Transverse colon (tissue), 4 donors: Measurements from ENCODE around the gene RAB2B. TPM values are rescaled to one million over a fixed set of nuclear protein-coding genes. Genes with fewer than 3 reads are reported as not detected.
A peak's percentile ranks its signal among the peaks of the same experiment; 100 is the strongest.

ENCODE experiments used
- DNase-seq: peaks from one replicate; pipeline ENCODE4 v3.0.0-alpha.2; 2019
- H3K27ac ChIP-seq, 4 donors: fragments of 200-600 bp; sonication (generic); 2 replicates each; pipeline ENCODE4 v1.5.1; 2016 to 2018; ENCODE audit warnings: inconsistent platforms in 4 of 4
- H3K27me3 ChIP-seq: fragments of 200-600 bp; sonication (generic); 2 replicates; pipeline ENCODE4 v1.5.1; 2017; ENCODE audit warnings: inconsistent platforms
- H3K36me3 ChIP-seq, 4 donors: fragments of 200-600 bp; sonication (generic); 2 replicates each; pipeline ENCODE4 v1.5.1; 2017 to 2019; ENCODE audit warnings: inconsistent platforms in 4 of 4
- H3K4me1 ChIP-seq, 4 donors: fragments of 200-600 bp; sonication (generic); 2 replicates each; pipeline ENCODE4 v1.5.1; 2017 to 2020; ENCODE audit warnings: inconsistent platforms in 4 of 4
- H3K4me3 ChIP-seq, 4 donors: fragments of 200-600 bp; sonication (generic); 1 replicate in 1 of 4; 2 replicates in 3 of 4; pipeline versions ENCODE4 v1.5.1 to v1.6.1; 2017 to 2019; ENCODE audit warnings: inconsistent platforms in 4 of 4
- H3K9me3 ChIP-seq, 2 donors: fragments of 200-600 bp; sonication (generic); 2 replicates each; pipeline ENCODE4 v1.5.1; 2017 to 2019; ENCODE audit warnings: inconsistent platforms in 2 of 2
- CTCF ChIP-seq, 5 experiments: fragments of 200-600 bp in 3 of 5; fragments of 450-650 bp in 2 of 5; sonication (generic) in 3 of 5; IDR thresholded peaks; 1 replicate in 2 of 5; 2 replicates in 3 of 5; pipeline ENCODE4 v1.5.1; 2016 to 2017; ENCODE audit warnings: antibody characterized with exemption in 5 of 5, inconsistent platforms in 3 of 5, mild to moderate bottlenecking in 2 of 5, moderate library complexity in 1 of 5
- EP300 ChIP-seq: sonication (generic); formaldehyde crosslinking; IDR thresholded peaks from one replicate; pipeline ENCODE4 v1.6.1; 2017; ENCODE audit warnings: antibody characterized with exemption, low read depth
- POLR2A ChIP-seq: fragments of 450-650 bp; IDR thresholded peaks from one replicate; pipeline ENCODE4 v1.6.1; 2016; ENCODE audit warnings: antibody characterized with exemption, mild to moderate bottlenecking, moderate library complexity
- POLR2AphosphoS5 ChIP-seq, 3 donors: sonication (generic); formaldehyde crosslinking; IDR thresholded peaks; one replicate each; pipeline ENCODE4 v1.6.1; 2016; ENCODE audit warnings: antibody characterized with exemption in 3 of 3
- WGBS, 2 donors: methylation state at CpG; one replicate each; pipeline ENCODE4 v1.1.5; 2018; ENCODE audit warnings: low coverage in 1 of 2; 5-methylcytosine and 5-hydroxymethylcytosine counted together
- in situ Hi-C, 4 donors: fragments of 200-750 bp; cut with MboI; loops; one replicate each; pipeline versions ENCODE4 v1.15.0 to v1.15.1; 2017; ENCODE audit warnings: low sequenced_read_pairs in 3 of 4, low pct_ligation_motif_present in 1 of 4, low pct_unique_long_range_greater_than_20kb in 1 of 4
- intact Hi-C: fragments of 100-400 bp; cut with DNase I; formaldehyde crosslinking; loops from one replicate; pipeline ENCODE4 v1.15.1; 2023; ENCODE audit warnings: low total_unique reads
- total RNA-seq, 4 donors: library from RNA; depleted of rRNA; stranded (reverse); fragments of >200 nt; gene quantifications; one replicate each; pipeline ENCODE4 v1.1.0, GENCODE V29; 2016

RAB2B gene
- total RNA-seq, 4 donors from 2014 or later = 7.1 to 24.5 (median 13.7) TPM

DNA sequence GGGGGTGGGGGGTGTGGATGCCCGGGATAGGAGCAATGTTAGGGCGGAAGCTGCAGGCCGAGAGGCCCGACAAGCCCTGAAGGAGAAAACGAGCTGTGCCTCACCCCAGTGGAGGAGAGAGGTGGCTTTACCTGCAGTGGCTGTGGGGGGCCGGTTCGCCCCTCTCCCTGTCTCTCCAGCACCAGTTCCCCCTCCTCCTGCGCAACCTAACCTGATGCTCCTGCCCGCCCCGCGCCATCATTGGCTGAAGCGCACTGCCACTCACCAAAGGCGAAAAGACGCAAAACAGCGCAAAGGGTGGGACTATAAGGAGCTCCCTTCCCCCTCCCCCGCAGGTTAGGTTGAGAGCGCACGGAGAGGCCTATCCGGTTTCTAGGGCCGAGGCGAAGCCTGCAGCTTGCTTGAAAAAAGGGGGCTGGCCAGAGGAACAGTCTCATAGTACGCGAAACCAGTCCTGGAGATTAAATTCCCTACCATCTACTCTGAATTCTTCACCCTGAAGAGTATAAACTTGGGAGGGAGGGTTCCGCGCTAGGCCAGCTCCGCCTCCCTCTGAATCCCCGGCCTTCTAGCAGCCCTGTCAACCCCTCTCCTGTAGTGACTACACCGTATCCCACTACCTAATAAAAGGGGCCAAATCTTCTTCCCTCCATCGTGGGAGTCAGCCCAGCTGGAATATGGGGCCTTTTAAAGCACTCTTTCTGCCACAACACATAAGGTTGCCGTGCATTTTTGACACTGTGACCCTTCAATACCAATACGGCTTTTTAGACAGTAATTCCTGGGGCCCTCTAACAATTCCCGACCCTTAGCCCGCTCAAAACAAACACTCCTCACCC, 39.5 kb downstream of the RAB2B start:
- intact Hi-C loops = no loop called here
- Histone ChIP-seq H3K4me1 (peaks cover 0 to 29% (median 14%) of the 10 kb centered on the region in 4 donors), H3K27me3 (no peaks in the 10 kb centered on the region), H3K9me3 (no peaks in the 10 kb centered on the region), H3K36me3 (no peaks in the 10 kb centered on the region), H3K27ac (peak overlapping the region; percentile 84 to 89 (median 87)), H3K4me3 (peak overlapping the region; percentile 64 to 82 (median 72))
- peak; percentile 99 for DNase-seq
- in situ Hi-C loops = no loop called here
- TF ChIP-seq EP300 = no peak
- TF ChIP-seq CTCF (IDR thresholded peaks at IDR 0.05) = no peak
- peak; percentile 68 to 87 (median 86) for TF ChIP-seq POLR2AphosphoS5 (IDR thresholded peaks at IDR 0.05)
- peak; percentile 59 for TF ChIP-seq POLR2A
- 4% methylated on average over 17 to 29 of the region's 33 CpGs for WGBS, 2 donors

DNA sequence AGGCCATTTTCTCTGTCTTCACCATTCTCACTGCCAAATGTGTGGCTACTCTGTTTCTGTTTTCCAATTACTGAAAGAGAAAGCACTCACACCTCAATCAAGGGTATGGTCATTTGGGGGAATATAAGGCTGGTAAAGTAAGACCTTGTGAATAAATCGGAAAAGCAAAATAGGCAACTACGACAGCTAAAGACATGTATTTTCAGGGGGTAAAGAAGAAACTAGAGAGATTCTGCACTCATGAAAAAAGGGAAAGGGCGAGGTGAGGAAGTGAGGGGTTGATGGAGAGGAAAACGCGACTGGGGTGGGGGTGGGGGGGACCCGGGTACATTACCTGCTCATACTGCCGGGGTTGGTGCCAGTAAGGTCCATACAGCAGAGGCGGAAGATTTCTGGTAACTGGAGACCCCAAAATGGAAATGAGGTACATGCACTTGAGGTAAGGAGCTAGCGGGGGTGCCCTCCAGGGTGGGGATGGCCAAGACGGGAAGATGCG, 40.1 kb downstream of the RAB2B start:
- no peaks in the 10 kb centered on the region for H3K27me3 ChIP-seq
- intact Hi-C loops (no loop called here), in situ Hi-C loops (no loop called here)
- H3K9me3 ChIP-seq = no peaks in the 10 kb centered on the region
- WGBS, 2 donors = 0 to 2% methylated on average over 5 to 11 of the region's 11 CpGs
- peak overlapping the region; percentile 64 to 82 (median 72) for H3K4me3 ChIP-seq
- TF ChIP-seq POLR2A = no peak
- no peak for TF ChIP-seq EP300
- TF ChIP-seq CTCF (IDR thresholded peaks at IDR 0.05) = no peak
- TF ChIP-seq POLR2AphosphoS5 (IDR thresholded peaks at IDR 0.05) = no peak
- H3K27ac ChIP-seq = peak overlapping the region; percentile 84 to 89 (median 87)
- peaks cover 0 to 3% (median 1%) of the 10 kb centered on the region in 4 donors for H3K36me3 ChIP-seq
- DNase-seq = no peak
- peaks cover 0 to 29% (median 14%) of the 10 kb centered on the region in 4 donors for H3K4me1 ChIP-seq

GRCh38 chr14:21431126-21431525, 45.6 kb downstream of the RAB2B start:
- H3K27ac ChIP-seq = no peak overlapping the region
- H3K36me3 ChIP-seq = peaks cover 0 to 46% (median 21%) of the 10 kb centered on the region in 4 donors
- no peak overlapping the region for H3K4me3 ChIP-seq
- peaks cover 0 to 16% (median 3%) of the 10 kb centered on the region in 4 donors for H3K4me1 ChIP-seq
- intact Hi-C loops = no loop called here
- no peak for DNase-seq
- no peaks in the 10 kb centered on the region for H3K9me3 ChIP-seq
- 96 to 100% methylated on average over 2 of the region's 2 CpGs for WGBS, 2 donors
- in situ Hi-C loops = no loop called here
- TF ChIP-seq CTCF (IDR thresholded peaks at IDR 0.05) = no peak
- no peak for TF ChIP-seq POLR2AphosphoS5 (IDR thresholded peaks at IDR 0.05)
- no peak for TF ChIP-seq EP300
- no peak for TF ChIP-seq POLR2A
- H3K27me3 ChIP-seq = no peaks in the 10 kb centered on the region

DNA sequence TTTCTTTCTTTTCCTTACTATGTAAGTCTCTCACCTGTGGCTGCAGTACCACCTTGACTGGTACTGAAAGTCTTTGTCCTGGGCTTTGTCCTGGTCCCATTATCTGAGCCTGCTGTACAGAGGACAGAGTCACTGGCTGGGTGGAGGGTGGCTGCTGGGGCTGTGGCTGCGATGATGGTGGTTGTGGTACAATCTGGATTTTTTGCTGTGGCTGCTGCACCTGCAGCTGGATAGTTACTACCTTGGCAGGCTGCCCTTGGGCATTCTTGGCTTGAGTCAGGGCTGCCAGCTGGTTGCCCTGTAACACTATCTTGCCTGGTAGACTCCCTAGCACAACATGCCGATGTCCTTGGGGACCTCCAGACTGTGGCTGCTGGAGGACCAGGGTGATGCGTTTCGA, 47.8 kb downstream of the RAB2B start:
- intact Hi-C loops (no loop called here), in situ Hi-C loops (no loop called here)
- H3K4me3 ChIP-seq = no peak overlapping the region
- DNase-seq = no peak
- no peak overlapping the region for H3K27ac ChIP-seq
- H3K27me3 ChIP-seq = no peaks in the 10 kb centered on the region
- H3K9me3 ChIP-seq = no peaks in the 10 kb centered on the region
- no peak for TF ChIP-seq EP300
- H3K36me3 ChIP-seq = peaks cover 0 to 68% (median 31%) of the 10 kb centered on the region in 4 donors
- no peaks in the 10 kb centered on the region for H3K4me1 ChIP-seq
- WGBS, 2 donors = 54 to 83% methylated on average over 1 to 4 of the region's 4 CpGs
